K562 (cell line): ENCODE measurements around the gene PSRC1. TPM values are rescaled to one million over a fixed set of nuclear protein-coding genes. Genes with fewer than 3 reads are reported as not detected.
A peak's percentile ranks its signal among the peaks of the same experiment; 100 is the strongest.

Experiments
- ATAC-seq: fragments of 200-7000 bp; cut with Tn5 transposase; 3 replicates; pipeline ENCODE4 v1.9.1; 2020; ENCODE audit warnings: moderate library complexity
- BruUV-seq: library from RNA; stranded (reverse); fragments of 400-500 nt; replicated peaks from 2 replicates; lab custom pipeline; 2021; lab: Mats Ljungman, UMichigan
- CTCF ChIA-PET: fragments of 300-600 bp; formaldehyde crosslinking; extraction: SDS; loops from one replicate; lab custom pipeline; 2021; ENCODE audit warnings: low intra/inter-chr PET ratio; lab: Yijun Ruan, JAX
- POLR2A ChIA-PET: fragments of 300-600, 350-650 bp; sonication (Branson Sonifier 250); formaldehyde crosslinking; extraction: SDS; loops from one replicate; lab custom pipeline; 2021; ENCODE audit warnings: antibody characterized with exemption, inconsistent platforms; lab: Yijun Ruan, JAX
- DNase-seq, 4 experiments: peaks; one replicate each; pipeline versions ENCODE4 v3.0.0 to v3.0.0-alpha.2; 2011 to 2018; ENCODE audit warnings: low spot score in 3 of 4, mixed read lengths in 3 of 4; ENCODE audit errors: extremely low read depth in 1 of 4
- FAIRE-seq: peaks from 2 replicates; lab custom pipeline; 2011; peaks lifted over from hg19 to GRCh38; lab: Jason Lieb, UNC
- H2AFZ ChIP-seq: 2 replicates; pipeline ENCODE4 v1.6.0; 2011; ENCODE audit warnings: low read depth, low read length, control low read depth, inconsistent platforms
- H3K27ac ChIP-seq: fragments of 200-600 bp; 3 replicates; pipeline ENCODE4 v1.8.0; 2011; ENCODE audit warnings: low read depth, mild to moderate bottlenecking, control low read depth, inconsistent platforms, low read length, moderate library complexity, mixed read lengths; ENCODE audit errors: extremely low read depth
- H3K27me3 ChIP-seq, 2 experiments: fragments of 300-600 bp in 1 of 2; 2 replicates in 1 of 2; 3 replicates in 1 of 2; pipeline versions ENCODE4 v1.6.0 to v1.8.0; 2011; ENCODE audit warnings: inconsistent platforms in 2 of 2, low read length in 2 of 2, mild to moderate bottlenecking in 1 of 2, mixed read lengths in 1 of 2, moderate library complexity in 1 of 2; ENCODE audit not compliant: control insufficient read depth in 2 of 2, insufficient read depth in 2 of 2
- H3K36me3 ChIP-seq: fragments of 300-600 bp; 3 replicates; pipeline ENCODE4 v1.8.0; 2011; ENCODE audit warnings: mild to moderate bottlenecking, low read length, inconsistent platforms; ENCODE audit not compliant: control insufficient read depth, insufficient read depth
- H3K4me1 ChIP-seq, 2 experiments: fragments of 200-600 bp in 1 of 2; replicated peaks in 1 of 2; 2 replicates in 1 of 2; 3 replicates in 1 of 2; pipeline versions ENCODE4 v1.5.1 to v1.8.0; 2011; ENCODE audit warnings: inconsistent platforms in 2 of 2, low read length in 2 of 2, mild to moderate bottlenecking in 1 of 2, mixed read lengths in 1 of 2, moderate library complexity in 1 of 2; ENCODE audit not compliant: control insufficient read depth in 2 of 2, insufficient read depth in 2 of 2
- H3K4me2 ChIP-seq: 2 replicates; pipeline ENCODE4 v1.6.1; 2011; ENCODE audit warnings: low read length, control low read depth, inconsistent platforms, mixed read lengths; ENCODE audit not compliant: insufficient read depth
- H3K4me3 ChIP-seq: fragments of 200-600 bp; sonication (generic), shearing (Covaris generic); 2 replicates; pipeline ENCODE4 v1.5.1; 2016; ENCODE audit warnings: control low read depth, inconsistent platforms
- H3K79me2 ChIP-seq: fragments of 200-600 bp; 3 replicates; pipeline ENCODE4 v1.8.0; 2011; ENCODE audit warnings: low read length, inconsistent platforms; ENCODE audit not compliant: control insufficient read depth, insufficient read depth
- H3K9ac ChIP-seq, 2 experiments: 2 replicates each; pipeline versions ENCODE4 v1.6.0 to v1.6.1; 2011; ENCODE audit warnings: low read depth in 2 of 2, low read length in 2 of 2, control low read depth in 1 of 2, inconsistent platforms in 1 of 2, mild to moderate bottlenecking in 1 of 2, mixed read lengths in 1 of 2; ENCODE audit not compliant: insufficient read depth in 1 of 2
- H3K9me1 ChIP-seq: one replicate; pipeline ENCODE4 v1.6.0; 2011; ENCODE audit warnings: inconsistent platforms, mild to moderate bottlenecking, low read length, moderate library complexity; ENCODE audit not compliant: control insufficient read depth, insufficient read depth
- H3K9me3 ChIP-seq: replicated peaks from 2 replicates; pipeline ENCODE4 v1.5.1; 2011; ENCODE audit warnings: low read depth, low read length, inconsistent platforms; ENCODE audit not compliant: control insufficient read depth, insufficient read depth
- H4K20me1 ChIP-seq: replicated peaks from 2 replicates; pipeline ENCODE4 v1.6.1; 2011; ENCODE audit warnings: low read length, inconsistent platforms, mixed read lengths; ENCODE audit not compliant: control insufficient read depth, insufficient read depth
- E2F5 ChIP-seq: sonication (generic); formaldehyde crosslinking; IDR thresholded peaks from 2 replicates; pipeline ENCODE4 v1.8.0; 2022; ENCODE audit warnings: mild to moderate bottlenecking, missing genetic modification reagents
- PHB2 ChIP-seq: fragments of 450-650 bp; IDR thresholded peaks from 2 replicates; pipeline ENCODE4 v1.6.1; 2017; ENCODE audit warnings: low read depth
- WGBS: fragments of 100-300 bp; shearing (Covaris generic); methylation state at CpG from one replicate; pipeline ENCODE4 v1.1.6; 2016; ENCODE audit warnings: low coverage, mixed read lengths; ENCODE audit not compliant: insufficient coverage; ENCODE audit errors: missing lambda C conversion rate; 5-methylcytosine and 5-hydroxymethylcytosine counted together
- in situ Hi-C: fragments of 300-500 bp; cut with MboI; formaldehyde crosslinking; loops from 4 replicates; pipeline ENCODE4 v1.15.0; 2018; ENCODE audit warnings: inconsistent platforms, mixed read lengths
- intact Hi-C: fragments of 100-400 bp; cut with micrococcal nuclease; formaldehyde crosslinking; loops from 2 replicates; pipeline ENCODE4 v1.14.2; 2022
- polyA plus RNA-seq, 8 experiments: library from polyadenylated mRNA; depleted of rRNA in 4 of 8; stranded (reverse) in 5 of 8; unstranded in 3 of 8; fragments of >200 nt; fragmentation: Nextera tagmentation in 2 of 8; fragmentation: Illumina TruSeq in 1 of 8; extraction: Ambion mirVana in 2 of 8; extraction: Trizol in 1 of 8; gene quantifications; 2 replicates each; pipeline versions ENCODE4 v1.2.1 to v1.2.3, GENCODE V29; 2011 to 2014; ENCODE audit warnings: inconsistent platforms in 1 of 8, missing spikeins in 1 of 8
- total RNA-seq, 7 experiments: library from RNA; depleted of rRNA in 6 of 7; stranded (reverse); fragments of >200 nt in 6 of 7; fragmentation: Illumina TruSeq in 2 of 7; extraction: Trizol in 2 of 7; gene quantifications; 2 replicates each; pipeline versions ENCODE4 v1.2.1 to v1.2.3, GENCODE V29; 2011 to 2021; ENCODE audit warnings: low replicate concordance in 1 of 7

PSRC1 gene
- total and polyA plus RNA-seq, 9 of the 15 experiments (the other 6 are each of a cell fraction or from before 2014, with no cell fraction given): 6.5 to 65.2 (median 39.3) TPM

DNA sequence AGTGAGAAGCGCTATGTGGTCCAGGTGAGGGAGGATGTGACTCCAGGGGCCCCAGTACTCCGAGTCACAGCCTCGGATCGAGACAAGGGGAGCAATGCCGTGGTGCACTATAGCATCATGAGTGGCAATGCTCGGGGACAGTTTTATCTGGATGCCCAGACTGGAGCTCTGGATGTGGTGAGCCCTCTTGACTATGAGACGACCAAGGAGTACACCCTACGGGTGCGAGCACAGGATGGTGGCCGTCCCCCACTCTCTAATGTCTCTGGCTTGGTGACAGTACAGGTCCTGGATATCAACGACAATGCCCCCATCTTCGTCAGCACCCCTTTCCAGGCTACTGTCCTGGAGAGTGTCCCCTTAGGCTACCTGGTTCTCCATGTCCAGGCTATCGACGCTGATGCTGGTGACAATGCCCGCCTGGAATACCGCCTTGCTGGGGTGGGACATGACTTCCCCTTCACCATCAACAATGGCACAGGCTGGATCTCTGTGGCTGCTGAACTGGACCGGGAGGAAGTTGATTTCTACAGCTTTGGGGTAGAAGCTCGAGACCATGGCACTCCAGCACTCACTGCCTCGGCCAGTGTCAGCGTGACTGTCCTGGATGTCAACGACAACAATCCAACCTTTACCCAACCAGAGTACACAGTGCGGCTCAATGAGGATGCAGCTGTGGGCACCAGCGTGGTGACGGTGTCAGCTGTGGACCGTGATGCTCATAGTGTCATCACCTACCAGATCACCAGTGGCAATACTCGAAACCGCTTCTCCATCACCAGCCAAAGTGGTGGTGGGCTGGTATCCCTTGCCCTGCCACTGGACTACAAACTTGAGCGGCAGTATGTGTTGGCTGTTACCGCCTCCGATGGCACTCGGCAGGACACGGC, 31.4 kb downstream of the PSRC1 start:
- no peak overlapping the region for H3K4me2 ChIP-seq
- H2AFZ ChIP-seq: no peak overlapping the region
- peak; percentile 57; the same call in 1 of the 2 replicates for TF ChIP-seq E2F5 (CRISPR knock-in tag)
- TF ChIP-seq PHB2: no peak
- FAIRE-seq: no peak
- ChIA-PET POLR2A (interaction anchor here (0.6 to 4.8 kb wide), 4 partner anchors 11 to 26 kb away, joined by 4 to 36 read pairs (median 16); no protein-coding TSS in a partner anchor), CTCF (no interaction called here)
- no peak for DNase-seq
- H3K27ac ChIP-seq: no peak overlapping the region
- no peaks in the 10 kb centered on the region for H4K20me1 ChIP-seq
- H3K9ac ChIP-seq: peak overlapping the region in 1 of 2 experiments; percentile 3; a peak in 1 of 4 replicates
- intact Hi-C loops (no loop called here), in situ Hi-C loops (no loop called here)
- 80% methylated on average over 32 of the region's 32 CpGs for WGBS
- H3K4me1 ChIP-seq: peaks cover 43 to 69% of the 10 kb centered on the region in 2 experiments
- H3K9me1 ChIP-seq: peaks cover 4% of the 10 kb centered on the region
- peaks cover 36% of the 10 kb centered on the region for H3K79me2 ChIP-seq
- H3K27me3 ChIP-seq: no peaks in the 10 kb centered on the region
- TSS peak; percentile 43 for BruUV-seq
- no peak overlapping the region for H3K4me3 ChIP-seq
- ATAC-seq: no peak
- H3K36me3 ChIP-seq: peaks cover 6% of the 10 kb centered on the region; the same call in 1 of the 3 replicates
- H3K9me3 ChIP-seq: no peaks in the 10 kb centered on the region
